ENCODE results near the gene RAC2. TPM values are rescaled to one million over a fixed set of nuclear protein-coding genes. Genes with fewer than 3 reads are reported as not detected.

Gene RAC2
- total RNA-seq, 4 donors from 2014 or later = 4.1 to 21.9 (median 7.2) TPM

DNA sequence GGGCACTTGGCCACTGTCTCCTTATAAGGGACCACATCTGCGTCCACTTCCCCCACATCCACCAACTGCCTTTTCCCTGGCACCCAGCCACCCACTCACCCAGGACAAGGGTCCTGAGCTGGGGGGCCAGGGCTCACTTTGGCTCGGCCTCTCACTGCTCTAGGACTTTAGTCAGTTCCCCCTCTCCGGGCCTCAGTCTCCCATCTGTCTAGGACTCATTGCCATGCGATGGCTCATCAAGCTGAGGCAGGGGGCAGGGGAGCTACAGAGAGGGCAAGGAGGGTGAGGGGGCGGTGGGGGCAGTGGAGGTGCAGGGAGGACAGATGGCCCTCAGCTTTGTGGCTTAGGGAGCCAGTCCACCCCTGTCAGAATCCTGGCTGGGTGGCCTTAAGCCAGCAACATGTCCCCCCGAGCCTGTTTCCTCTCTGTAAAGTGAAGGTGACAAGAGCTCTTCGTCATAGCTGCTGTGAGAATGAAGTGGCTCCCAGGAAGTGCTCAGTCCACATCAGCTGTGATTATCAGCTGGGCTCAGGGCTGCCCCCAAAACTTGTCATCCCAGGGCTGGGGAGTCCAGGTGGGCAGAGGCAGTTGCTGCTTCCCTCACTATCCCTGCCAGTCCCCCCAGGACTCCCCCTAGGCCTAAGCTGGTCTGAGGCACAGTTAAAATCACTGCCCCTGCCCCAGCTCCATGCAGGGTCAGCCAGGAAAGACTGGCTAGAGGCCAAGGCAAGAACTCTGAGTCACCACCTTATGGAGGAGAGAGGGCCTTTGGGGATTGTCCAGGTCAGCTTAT, 14.9 kb downstream of the RAC2 start:
- Histone ChIP-seq H3K4me3 (no peak overlapping the region), H3K9me3 (no peaks in the 10 kb centered on the region), H3K27me3 (peaks cover 0 to 68% (median 0%) of the 10 kb centered on the region in 4 donors), H3K4me1 (peaks cover 0 to 13% (median 8%) of the 10 kb centered on the region in 4 donors), H3K27ac (replicated peaks in 1 of 4) (peak overlapping the region in 1 of 4 donors; percentile 30), H3K36me3 (no peaks in the 10 kb centered on the region)
- TF ChIP-seq POLR2A (IDR thresholded peaks at IDR 0.05; ENCODE audit: low read depth) (no peak), CTCF (IDR thresholded peaks at IDR 0.05) (no peak), EP300 (IDR thresholded peaks at IDR 0.05) (no peak), POLR2AphosphoS5 (IDR thresholded peaks at IDR 0.05) (no peak)
- 40% methylated on average over 1 of the region's 7 CpGs for WGBS
- intact Hi-C loops (cut with DNase I) = no loop called here
- no peak for DNase-seq (ENCODE audit: extremely low spot score)

GRCh38 chr22:37228106-37229011, 15.7 kb downstream of the RAC2 start:
- whole genome bisulfite sequencing = 72% methylated on average over 14 of the region's 20 CpGs
- intact Hi-C loops (cut with DNase I) = no loop called here
- peaks cover 0 to 13% (median 8%) of the 10 kb centered on the region in 4 donors for H3K4me1 ChIP-seq
- H3K4me3 ChIP-seq = no peak overlapping the region
- no peaks in the 10 kb centered on the region for H3K36me3 ChIP-seq
- H3K27ac ChIP-seq (replicated peaks in 1 of 4) = peak overlapping the region in 1 of 4 donors; percentile 30
- TF ChIP-seq POLR2AphosphoS5 (IDR thresholded peaks at IDR 0.05) = no peak
- TF ChIP-seq POLR2A (IDR thresholded peaks at IDR 0.05; ENCODE audit: low read depth) = no peak
- no peak for TF ChIP-seq CTCF (IDR thresholded peaks at IDR 0.05)
- TF ChIP-seq EP300 (IDR thresholded peaks at IDR 0.05) = no peak
- peaks cover 0 to 59% (median 0%) of the 10 kb centered on the region in 4 donors for H3K27me3 ChIP-seq
- no peaks in the 10 kb centered on the region for H3K9me3 ChIP-seq
- no peak for DNase-seq (ENCODE audit: extremely low spot score)

DNA sequence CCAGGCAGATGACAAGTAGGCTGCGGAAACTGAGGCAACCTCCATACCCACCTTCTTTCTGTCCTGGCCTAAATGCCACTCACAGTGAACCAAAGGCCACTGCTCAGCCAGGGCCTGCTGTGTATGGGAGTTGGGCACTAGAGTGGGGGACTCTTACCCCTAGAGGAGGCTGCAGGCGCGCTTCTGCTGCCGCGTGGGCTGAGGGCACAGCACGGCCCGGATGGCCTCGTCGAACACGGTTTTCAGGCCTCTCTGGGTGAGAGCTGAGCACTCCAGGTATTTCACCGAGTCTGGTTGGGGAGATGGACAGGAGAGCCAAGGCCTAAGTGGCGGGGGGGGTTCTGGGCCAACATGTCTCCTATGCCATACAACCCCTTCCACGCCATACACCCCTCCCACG, 17.6 kb downstream of the RAC2 start:
- Histone ChIP-seq H3K36me3 (no peaks in the 10 kb centered on the region), H3K4me3 (no peak overlapping the region), H3K27ac (replicated peaks in 1 of 4) (no peak overlapping the region), H3K9me3 (no peaks in the 10 kb centered on the region), H3K27me3 (peaks cover 0 to 49% (median 0%) of the 10 kb centered on the region in 4 donors), H3K4me1 (peaks cover 0 to 13% (median 8%) of the 10 kb centered on the region in 4 donors)
- WGBS = 88% methylated on average over 11 of the region's 14 CpGs
- intact Hi-C loops (cut with DNase I) = no loop called here
- TF ChIP-seq POLR2AphosphoS5 (IDR thresholded peaks at IDR 0.05) = no peak
- no peak for TF ChIP-seq POLR2A (IDR thresholded peaks at IDR 0.05; ENCODE audit: low read depth)
- no peak for TF ChIP-seq EP300 (IDR thresholded peaks at IDR 0.05)
- no peak for TF ChIP-seq CTCF (IDR thresholded peaks at IDR 0.05)
- no peak for DNase-seq (ENCODE audit: extremely low spot score)

GRCh38 chr22:37226087-37226486, 18.0 kb downstream of the RAC2 start:
- intact Hi-C loops (cut with DNase I) = no loop called here
- DNase-seq (ENCODE audit: extremely low spot score) = no peak
- Histone ChIP-seq H3K9me3 (no peaks in the 10 kb centered on the region), H3K4me1 (peaks cover 0 to 13% (median 8%) of the 10 kb centered on the region in 4 donors), H3K27ac (replicated peaks in 1 of 4) (no peak overlapping the region), H3K36me3 (no peaks in the 10 kb centered on the region), H3K4me3 (no peak overlapping the region), H3K27me3 (peaks cover 0 to 49% (median 0%) of the 10 kb centered on the region in 4 donors)
- 96% methylated on average over 4 of the region's 4 CpGs for WGBS
- TF ChIP-seq POLR2AphosphoS5 (IDR thresholded peaks at IDR 0.05) = no peak
- no peak for TF ChIP-seq EP300 (IDR thresholded peaks at IDR 0.05)
- no peak for TF ChIP-seq CTCF (IDR thresholded peaks at IDR 0.05)
- TF ChIP-seq POLR2A (IDR thresholded peaks at IDR 0.05; ENCODE audit: low read depth) = no peak

Data from esophagus muscularis mucosa (tissue), 4 donors.